GM19372 (cell line): Measurements from ENCODE around the gene LONRF2.
"Not testable (repeated sequence)": the region's sequence is repeated elsewhere in the genome, so short reads cannot be mapped to it uniquely, and the experiment has no call there.

Source experiments
- ATAC-seq: cut with Tn5 transposase; IDR thresholded peaks from one replicate; pipeline ENCODE4 v1.9.1; 2021; ENCODE audit warnings: mild to moderate bottlenecking, low read depth, moderate library complexity; ENCODE audit not compliant: unreplicated experiment

The LONRF2 gene

GRCh38 chr2:100321866-100322820 lies at the start of gene LONRF2:
Gene LONRF2 (minus strand): TSS chr2:100322501. CDS start chr2:100322093, 408 bp downstream.
- no peak for ATAC-seq

GRCh38 chr2:100367163-100367562 lies 44.9 kb upstream of the LONRF2 start:
- ATAC-seq: no peak

- no peak for ATAC-seq
Measured at GRCh38 chr2:100365434-100365833, 43.1 kb upstream of the LONRF2 start.

- not testable (repeated sequence) for ATAC-seq
Measured at GRCh38 chr2:100362269-100362668, 40.0 kb upstream of the LONRF2 start.

GRCh38 chr2:100359576-100359975 lies 37.3 kb upstream of the LONRF2 start:
- ATAC-seq: no peak

- ATAC-seq: no peak
Measured at GRCh38 chr2:100358554-100358953, 36.3 kb upstream of the LONRF2 start.

- ATAC-seq: no peak
Measured at GRCh38 chr2:100352521-100352920, 30.2 kb upstream of the LONRF2 start.

- no peak for ATAC-seq
Measured at GRCh38 chr2:100350661-100351185, 28.4 kb upstream of the LONRF2 start.

- ATAC-seq: not testable (repeated sequence)
Measured at GRCh38 chr2:100345144-100345543, 22.8 kb upstream of the LONRF2 start.

GRCh38 chr2:100344433-100344832 lies 22.1 kb upstream of the LONRF2 start:
- ATAC-seq: no peak

GRCh38 chr2:100342466-100342865 lies 20.2 kb upstream of the LONRF2 start:
- ATAC-seq: not testable (repeated sequence)

GRCh38 chr2:100339823-100340222 lies 17.5 kb upstream of the LONRF2 start:
- no peak for ATAC-seq

GRCh38 chr2:100334929-100335328 lies 12.6 kb upstream of the LONRF2 start:
- no peak for ATAC-seq

- no peak for ATAC-seq
Measured at GRCh38 chr2:100327742-100328141, 5.4 kb upstream of the LONRF2 start.

- no peak for ATAC-seq
Measured at GRCh38 chr2:100321179-100321865, 979 bp downstream of the LONRF2 start.

- ATAC-seq: no peak
Measured at GRCh38 chr2:100320547-100321178, 1.6 kb downstream of the LONRF2 start.

- no peak for ATAC-seq
Measured at GRCh38 chr2:100317634-100318033, 4.7 kb downstream of the LONRF2 start.

GRCh38 chr2:100309973-100310719 lies 12.2 kb downstream of the LONRF2 start:
- no peak for ATAC-seq

- no peak for ATAC-seq
Measured at GRCh38 chr2:100309311-100309710, 13.0 kb downstream of the LONRF2 start.

- no peak for ATAC-seq
Measured at GRCh38 chr2:100303744-100304143, 18.6 kb downstream of the LONRF2 start.
